Endothelial cell of umbilical vein (primary cell): ENCODE data around the gene PLCXD3.

Experiments used
- CTCF ChIP-seq, 2 donors: IDR thresholded peaks; 1 replicate in 1 of 2; 2 replicates in 1 of 2; pipeline ENCODE4 v1.5.1; 2011; ENCODE audit warnings: low read length in 2 of 2, mild to moderate bottlenecking in 2 of 2, moderate library complexity in 2 of 2, control low read depth in 1 of 2, inconsistent platforms in 1 of 2, low read depth in 1 of 2; ENCODE audit not compliant: insufficient read depth in 1 of 2; ENCODE audit errors: extremely low read depth in 1 of 2
- EZH2 ChIP-seq: IDR thresholded peaks from 2 replicates; pipeline ENCODE4 v1.6.1; 2012; ENCODE audit warnings: borderline replicate concordance, low read depth, mild to moderate bottlenecking, moderate library complexity, low read length, inconsistent platforms; ENCODE audit not compliant: severe bottlenecking
- JUN ChIP-seq: IDR thresholded peaks from 2 replicates; pipeline ENCODE4 v1.6.1; 2011; ENCODE audit warnings: borderline replicate concordance, low read depth; ENCODE audit not compliant: insufficient read length, insufficient read depth
- MAX ChIP-seq: IDR thresholded peaks from 2 replicates; pipeline ENCODE4 v1.6.1; 2011; ENCODE audit not compliant: insufficient read depth, insufficient read length
- MYC ChIP-seq: IDR thresholded peaks from one replicate; pipeline ENCODE4 v1.6.1; 2011; ENCODE audit warnings: mild to moderate bottlenecking, low read depth, low read length
- POLR2A ChIP-seq: IDR thresholded peaks from 2 replicates; pipeline ENCODE4 v1.6.1; 2012; ENCODE audit warnings: low read depth, mild to moderate bottlenecking, control low read depth, low read length
- POLR2AphosphoS5 ChIP-seq: IDR thresholded peaks from 2 replicates; pipeline ENCODE4 v1.6.1; 2012; ENCODE audit warnings: low read depth, mild to moderate bottlenecking, control low read depth, low read length, moderate library complexity; ENCODE audit not compliant: insufficient read depth

GRCh38 chr5:41517909-41518308 lies 7.5 kb upstream of the PLCXD3 start:
- TF ChIP-seq CTCF (IDR thresholded peaks at IDR 0.05; ENCODE audit: extremely low read depth in 1 of 2, insufficient read depth in 1 of 2, low read depth in 1 of 2, low read length in 2 of 2) (no peak), MYC (no peak), MAX (no peak), POLR2AphosphoS5 (no peak), JUN (no peak), POLR2A (no peak), EZH2 (no peak)
